ENCODE results near the gene RBPJ. TPM values are rescaled to one million over a fixed set of nuclear protein-coding genes. Genes with fewer than 3 reads are reported as not detected.

RBPJ gene
- total RNA-seq, 4 donors from 2014 or later = 60.4 to 99.3 (median 78.5) TPM

DNA sequence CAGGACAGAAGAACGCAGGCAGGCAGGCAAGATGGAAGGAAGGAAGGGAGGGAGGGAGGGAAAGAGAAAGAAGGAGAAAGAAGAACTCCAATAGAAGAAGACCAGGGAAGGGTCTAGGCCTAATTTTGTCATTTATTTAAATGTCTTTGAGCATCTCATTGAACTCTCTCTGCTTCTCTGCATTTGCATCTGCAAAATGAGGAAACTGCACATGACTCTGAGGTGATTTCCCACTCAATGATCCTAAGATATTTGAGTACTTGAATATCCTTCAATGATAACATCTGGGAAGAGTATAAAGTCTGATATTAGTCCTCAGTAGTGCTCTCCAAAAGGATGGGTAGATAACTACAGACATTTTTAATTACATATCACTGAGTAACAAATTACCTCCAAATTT is 33.1 kb upstream of the RBPJ start:
- Histone ChIP-seq H3K27ac (no peak overlapping the region), H3K9me3 (no peaks in the 10 kb centered on the region), H3K36me3 (no peaks in the 10 kb centered on the region), H3K4me3 (replicated peaks in 1 of 3) (no peak overlapping the region), H3K27me3 (no peaks in the 10 kb centered on the region), H3K4me1 (no peaks in the 10 kb centered on the region)
- 82 to 83% methylated on average over 1 of the region's 1 CpG for WGBS, 2 donors
- TF ChIP-seq, protein P1, sequence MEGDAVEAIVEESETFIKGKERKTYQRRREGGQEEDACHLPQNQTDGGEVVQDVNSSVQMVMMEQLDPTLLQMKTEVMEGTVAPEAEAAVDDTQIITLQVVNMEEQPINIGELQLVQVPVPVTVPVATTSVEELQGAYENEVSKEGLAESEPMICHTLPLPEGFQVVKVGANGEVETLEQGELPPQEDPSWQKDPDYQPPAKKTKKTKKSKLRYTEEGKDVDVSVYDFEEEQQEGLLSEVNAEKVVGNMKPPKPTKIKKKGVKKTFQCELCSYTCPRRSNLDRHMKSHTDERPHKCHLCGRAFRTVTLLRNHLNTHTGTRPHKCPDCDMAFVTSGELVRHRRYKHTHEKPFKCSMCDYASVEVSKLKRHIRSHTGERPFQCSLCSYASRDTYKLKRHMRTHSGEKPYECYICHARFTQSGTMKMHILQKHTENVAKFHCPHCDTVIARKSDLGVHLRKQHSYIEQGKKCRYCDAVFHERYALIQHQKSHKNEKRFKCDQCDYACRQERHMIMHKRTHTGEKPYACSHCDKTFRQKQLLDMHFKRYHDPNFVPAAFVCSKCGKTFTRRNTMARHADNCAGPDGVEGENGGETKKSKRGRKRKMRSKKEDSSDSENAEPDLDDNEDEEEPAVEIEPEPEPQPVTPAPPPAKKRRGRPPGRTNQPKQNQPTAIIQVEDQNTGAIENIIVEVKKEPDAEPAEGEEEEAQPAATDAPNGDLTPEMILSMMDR (IDR thresholded peaks at IDR 0.05) = no peak
- no peak for TF ChIP-seq POLR2A (IDR thresholded peaks at IDR 0.05)
- intact Hi-C loops (cut with DNase I) = no loop called here
- DNase-seq = no peak

GRCh38 chr4:26288355-26288909 is 32.4 kb upstream of the RBPJ start:
- no peaks in the 10 kb centered on the region for H3K4me1 ChIP-seq
- WGBS, 2 donors = 84 to 87% methylated on average over 4 of the region's 4 CpGs
- H3K36me3 ChIP-seq = no peaks in the 10 kb centered on the region
- no peaks in the 10 kb centered on the region for H3K9me3 ChIP-seq
- no peak overlapping the region for H3K27ac ChIP-seq
- no peak for TF ChIP-seq POLR2A (IDR thresholded peaks at IDR 0.05)
- intact Hi-C loops (cut with DNase I) = no loop called here
- no peaks in the 10 kb centered on the region for H3K27me3 ChIP-seq
- no peak for DNase-seq
- H3K4me3 ChIP-seq (replicated peaks in 1 of 3) = no peak overlapping the region

- no peak for DNase-seq
Observed at GRCh38 chr4:26289401-26289800, 31.4 kb upstream of the RBPJ start.

GRCh38 chr4:26290321-26290720 is 30.5 kb upstream of the RBPJ start:
- H3K27me3 ChIP-seq = no peaks in the 10 kb centered on the region
- no peak for DNase-seq
- H3K4me3 ChIP-seq (replicated peaks in 1 of 3) = no peak overlapping the region
- WGBS, 2 donors = 79 to 83% methylated on average over 3 of the region's 3 CpGs
- no peak for TF ChIP-seq POLR2A (IDR thresholded peaks at IDR 0.05)
- TF ChIP-seq, protein P1 (IDR thresholded peaks at IDR 0.05) = no peak
- H3K9me3 ChIP-seq = no peaks in the 10 kb centered on the region
- no peaks in the 10 kb centered on the region for H3K4me1 ChIP-seq
- H3K36me3 ChIP-seq = no peaks in the 10 kb centered on the region
- no peak overlapping the region for H3K27ac ChIP-seq
- intact Hi-C loops (cut with DNase I) = no loop called here

More at GRCh38 chr4:26289401-26289800, 31.4 kb upstream of the RBPJ start:
- Histone ChIP-seq H3K27ac (no peak overlapping the region), H3K36me3 (no peaks in the 10 kb centered on the region), H3K4me1 (no peaks in the 10 kb centered on the region), H3K4me3 (replicated peaks in 1 of 3) (no peak overlapping the region), H3K9me3 (no peaks in the 10 kb centered on the region), H3K27me3 (no peaks in the 10 kb centered on the region)
- 77 to 80% methylated on average over 4 of the region's 4 CpGs for WGBS, 2 donors
- TF ChIP-seq, protein P1 (IDR thresholded peaks at IDR 0.05) = no peak
- TF ChIP-seq POLR2A (IDR thresholded peaks at IDR 0.05) = no peak
- intact Hi-C loops (cut with DNase I) = no loop called here

- Histone ChIP-seq H3K4me1 (no peaks in the 10 kb centered on the region), H3K27ac (no peak overlapping the region), H3K9me3 (no peaks in the 10 kb centered on the region), H3K27me3 (no peaks in the 10 kb centered on the region), H3K4me3 (replicated peaks in 1 of 3) (no peak overlapping the region), H3K36me3 (no peaks in the 10 kb centered on the region)
- intact Hi-C loops (cut with DNase I) = no loop called here
- WGBS, 2 donors = 88 to 90% methylated on average over 5 of the region's 5 CpGs
- TF ChIP-seq POLR2A (IDR thresholded peaks at IDR 0.05) = no peak
- TF ChIP-seq, protein P1 (IDR thresholded peaks at IDR 0.05) = no peak
- DNase-seq = no peak
Observed at GRCh38 chr4:26294904-26295303, 25.9 kb upstream of the RBPJ start.
